HG03196 (cell line): ENCODE measurements around the gene TMEM178B.

ENCODE experiments used
- ATAC-seq: cut with Tn5 transposase; IDR thresholded peaks from one replicate; pipeline ENCODE4 v1.9.1; 2021; ENCODE audit not compliant: unreplicated experiment

TMEM178B gene

GRCh38 chr7:141460781-141461715 is 387.2 kb downstream of the TMEM178B start:
- ATAC-seq, result no peak

GRCh38 chr7:141461924-141462323 is 388.1 kb downstream of the TMEM178B start:
- ATAC-seq, result no peak

- ATAC-seq, result no peak
Observed at GRCh38 chr7:141462958-141463357, 389.1 kb downstream of the TMEM178B start.

- no peak for ATAC-seq
Observed at GRCh38 chr7:141463986-141464385, 390.1 kb downstream of the TMEM178B start.

GRCh38 chr7:141464551-141464950 is 390.7 kb downstream of the TMEM178B start:
- no peak for ATAC-seq

- no peak for ATAC-seq
Observed at GRCh38 chr7:141466151-141466904, 392.5 kb downstream of the TMEM178B start.

- no peak for ATAC-seq
Observed at GRCh38 chr7:141468341-141468740, 394.5 kb downstream of the TMEM178B start.

- ATAC-seq, result no peak
Observed at GRCh38 chr7:141475679-141476078, 401.8 kb downstream of the TMEM178B start.

GRCh38 chr7:141477865-141478264 is 404.0 kb downstream of the TMEM178B start:
- no peak for ATAC-seq

GRCh38 chr7:141478845-141479244 is 405.0 kb downstream of the TMEM178B start:
- ATAC-seq, result no peak

GRCh38 chr7:141480953-141481352 is 407.1 kb downstream of the TMEM178B start:
- no peak for ATAC-seq

GRCh38 chr7:141481971-141482370 is 408.1 kb downstream of the TMEM178B start:
- no peak for ATAC-seq

GRCh38 chr7:141483044-141483443 is 409.2 kb downstream of the TMEM178B start:
- no peak for ATAC-seq

GRCh38 chr7:141484907-141485306 is 411.0 kb downstream of the TMEM178B start:
- ATAC-seq, result no peak

GRCh38 chr7:141486959-141487358 is 413.1 kb downstream of the TMEM178B start:
- ATAC-seq, result no peak

GRCh38 chr7:141490474-141490873 is 416.6 kb downstream of the TMEM178B start:
- no peak for ATAC-seq

- no peak for ATAC-seq
Observed at GRCh38 chr7:141495057-141495456, 421.2 kb downstream of the TMEM178B start.

- ATAC-seq, result no peak
Observed at GRCh38 chr7:141497391-141497790, 423.5 kb downstream of the TMEM178B start.

GRCh38 chr7:141500608-141501007 is 426.7 kb downstream of the TMEM178B start:
- no peak for ATAC-seq

- no peak for ATAC-seq
Observed at GRCh38 chr7:141501451-141501850, 427.6 kb downstream of the TMEM178B start.

GRCh38 chr7:141511316-141511675 is 437.4 kb downstream of the TMEM178B start:
- no peak for ATAC-seq
